Fibroblast of skin of scalp (primary cell): ENCODE results near the gene WNK1.
"Not testable (repeated sequence)": the region's sequence is repeated elsewhere in the genome, so short reads cannot be mapped to it uniquely, and the experiment has no call there.

Source experiments
- DNase-seq: peaks from one replicate; pipeline ENCODE4 v3.0.0-alpha.2; 2013

WNK1 gene

GRCh38 chr12:779745-780734 is 27.7 kb downstream of the WNK1 start:
- DNase-seq: peak; percentile 84

GRCh38 chr12:780750-781379 is 28.5 kb downstream of the WNK1 start:
- no peak for DNase-seq

GRCh38 chr12:785706-786105 is 33.3 kb downstream of the WNK1 start:
- no peak for DNase-seq

- DNase-seq: no peak
These were observed 35.9 kb downstream of the WNK1 start for GRCh38 chr12:788288-788687.

- not testable (repeated sequence) for DNase-seq
These were observed 36.4 kb downstream of the WNK1 start for GRCh38 chr12:788762-789161.

- DNase-seq: no peak
These were observed 37.6 kb downstream of the WNK1 start for GRCh38 chr12:789852-790563.

- no peak for DNase-seq
These were observed 38.2 kb downstream of the WNK1 start for GRCh38 chr12:790608-791007.

GRCh38 chr12:793037-793436 is 40.7 kb downstream of the WNK1 start:
- no peak for DNase-seq

- no peak for DNase-seq
These were observed 41.3 kb downstream of the WNK1 start for GRCh38 chr12:793711-794110.

GRCh38 chr12:795305-795704 is 42.9 kb downstream of the WNK1 start:
- DNase-seq: no peak

GRCh38 chr12:800401-800800 is 48.0 kb downstream of the WNK1 start:
- DNase-seq: no peak

GRCh38 chr12:802242-803120 is 50.1 kb downstream of the WNK1 start:
- DNase-seq: peak; percentile 36

GRCh38 chr12:805022-805632 is 52.7 kb downstream of the WNK1 start:
- DNase-seq: no peak

GRCh38 chr12:806200-806791 is 53.9 kb downstream of the WNK1 start:
- no peak for DNase-seq

GRCh38 chr12:807041-807735 is 54.8 kb downstream of the WNK1 start:
- no peak for DNase-seq

- DNase-seq: no peak
These were observed 57.7 kb downstream of the WNK1 start for GRCh38 chr12:810116-810515.

- no peak for DNase-seq
These were observed 58.5 kb downstream of the WNK1 start for GRCh38 chr12:810671-811415.

GRCh38 chr12:812950-813349 is 60.6 kb downstream of the WNK1 start:
- DNase-seq: no peak

GRCh38 chr12:817456-817855 is 65.1 kb downstream of the WNK1 start:
- not testable (repeated sequence) for DNase-seq
